T follicular helper cell (primary cell): ENCODE measurements around the gene CARD14.

Experiments
- DNase-seq: peaks from one replicate; pipeline ENCODE4 v3.0.0-alpha.2; 2020; ENCODE audit warnings: low read depth
- total RNA-seq, 2 experiments: gene quantifications; one replicate each; lab custom pipeline; 2026; lab: John Stamatoyannopoulos, UW

Gene CARD14
- total RNA-seq: 0 reads per million in 2 experiments

DNA sequence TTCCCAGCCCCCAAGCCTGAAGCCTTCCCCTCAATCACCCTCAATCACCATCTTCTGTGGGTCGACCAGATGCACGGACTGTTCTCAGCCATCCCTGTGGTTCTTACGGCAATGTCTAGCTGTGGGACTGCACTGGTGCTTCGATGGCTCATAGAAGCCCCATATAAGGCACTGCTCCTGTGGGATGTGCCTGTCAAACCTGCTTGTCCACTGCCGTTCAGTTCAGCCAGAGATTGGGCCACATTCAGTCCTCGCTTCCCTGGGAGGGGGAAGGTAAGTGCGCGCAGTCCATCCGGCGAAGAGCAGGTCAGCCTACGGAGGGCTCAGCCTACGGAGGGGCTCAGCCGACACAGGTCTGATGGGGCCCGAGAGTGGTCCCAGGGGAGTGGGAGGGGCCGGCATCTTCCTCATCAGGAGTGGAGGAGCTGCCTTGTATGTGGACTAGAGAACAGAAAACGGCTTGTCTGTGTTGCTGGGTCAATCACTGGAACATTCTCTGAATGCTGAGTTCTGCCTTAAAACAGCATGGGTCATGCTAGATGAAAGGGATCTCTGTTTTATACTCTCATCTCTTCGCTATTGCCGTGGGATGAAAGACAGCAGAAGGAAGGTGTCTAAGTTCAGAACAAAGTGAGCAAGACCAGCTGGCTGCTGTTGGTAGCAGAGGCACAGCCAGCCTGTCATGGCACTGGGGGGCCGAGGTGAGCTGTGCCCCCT, at the start of gene CARD14:
TSS of gene CARD14 (plus strand) at position 247 of the 717 bp plus-strand sequence. CDS start 11,409 bp downstream, outside the sequence.
- DNase-seq: no peak

DNA sequence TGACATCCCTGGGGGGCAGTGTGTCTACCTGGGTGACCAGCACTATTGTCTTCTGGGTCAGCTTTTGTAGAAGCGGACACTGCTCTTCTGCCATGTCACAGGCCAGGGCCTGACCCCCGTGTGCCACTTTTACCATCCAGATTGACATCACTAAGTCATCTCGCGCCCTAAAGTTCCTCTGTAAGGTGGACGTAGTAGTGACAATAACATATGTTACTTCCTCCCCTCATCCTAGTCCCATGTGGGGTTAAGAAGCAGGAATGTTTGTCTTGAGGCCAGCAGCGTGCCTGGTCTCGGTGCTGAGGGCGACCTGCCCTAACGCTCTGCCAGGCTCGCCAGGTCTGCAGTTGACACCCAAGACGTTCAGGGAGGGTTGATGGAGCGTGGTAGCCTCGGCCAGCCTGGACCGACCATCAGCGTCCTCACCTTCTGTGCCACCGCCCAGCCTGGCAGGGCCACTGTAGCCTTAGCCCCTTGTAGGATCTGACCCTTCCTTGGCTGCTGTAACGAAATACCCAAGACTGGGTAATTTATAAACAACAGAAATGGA, 47.7 kb upstream of the CARD14 start:
- DNase-seq: no peak

DNA sequence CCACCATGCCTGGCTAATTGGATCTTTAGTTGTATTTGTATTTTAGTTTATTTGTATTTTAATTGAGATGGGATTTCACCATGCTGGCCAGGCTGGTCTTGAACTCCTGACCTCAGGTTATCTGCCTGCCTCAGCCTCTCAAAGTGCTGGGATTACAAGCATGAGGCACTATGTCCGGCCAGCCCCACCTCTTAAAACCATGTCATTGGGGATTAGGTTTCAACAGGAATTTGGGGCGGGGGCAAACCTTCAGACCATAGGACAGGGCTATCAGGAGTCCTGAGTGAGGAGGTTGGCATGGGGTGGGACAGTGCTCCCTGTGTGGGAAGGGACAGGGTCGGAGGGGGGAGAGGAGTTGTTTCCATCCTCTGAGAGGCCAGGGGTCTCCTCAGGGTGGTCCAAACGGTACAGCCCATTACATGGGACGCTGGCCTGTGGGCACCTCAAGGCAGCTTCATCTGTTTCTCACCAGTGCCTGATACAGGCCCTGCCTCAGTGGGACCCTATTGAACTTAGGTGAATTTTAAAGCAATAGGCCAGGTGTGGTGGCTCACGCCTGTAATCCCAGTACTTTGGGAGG, 46.8 kb upstream of the CARD14 start:
- DNase-seq: no peak

DNA sequence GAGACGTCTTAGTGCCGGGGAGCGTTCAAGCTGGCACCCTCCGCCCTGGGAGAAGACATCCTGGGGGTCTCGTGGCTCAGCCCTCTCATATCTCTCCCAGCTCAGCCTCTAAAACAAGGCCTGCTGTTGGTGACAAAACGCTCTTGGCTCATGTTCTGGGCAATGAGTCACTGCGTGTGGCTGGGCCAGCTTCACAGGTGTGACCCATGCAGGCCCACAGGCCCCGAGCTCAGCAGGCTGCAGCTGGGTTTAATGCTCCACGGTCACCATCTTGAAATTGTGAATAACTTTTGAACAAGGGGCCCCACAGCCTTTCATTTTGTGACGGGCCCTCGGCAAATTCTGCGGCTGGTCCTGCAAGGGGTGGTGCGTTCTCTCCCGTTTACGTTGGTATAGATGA, 46.0 kb upstream of the CARD14 start:
- DNase-seq: no peak

DNA sequence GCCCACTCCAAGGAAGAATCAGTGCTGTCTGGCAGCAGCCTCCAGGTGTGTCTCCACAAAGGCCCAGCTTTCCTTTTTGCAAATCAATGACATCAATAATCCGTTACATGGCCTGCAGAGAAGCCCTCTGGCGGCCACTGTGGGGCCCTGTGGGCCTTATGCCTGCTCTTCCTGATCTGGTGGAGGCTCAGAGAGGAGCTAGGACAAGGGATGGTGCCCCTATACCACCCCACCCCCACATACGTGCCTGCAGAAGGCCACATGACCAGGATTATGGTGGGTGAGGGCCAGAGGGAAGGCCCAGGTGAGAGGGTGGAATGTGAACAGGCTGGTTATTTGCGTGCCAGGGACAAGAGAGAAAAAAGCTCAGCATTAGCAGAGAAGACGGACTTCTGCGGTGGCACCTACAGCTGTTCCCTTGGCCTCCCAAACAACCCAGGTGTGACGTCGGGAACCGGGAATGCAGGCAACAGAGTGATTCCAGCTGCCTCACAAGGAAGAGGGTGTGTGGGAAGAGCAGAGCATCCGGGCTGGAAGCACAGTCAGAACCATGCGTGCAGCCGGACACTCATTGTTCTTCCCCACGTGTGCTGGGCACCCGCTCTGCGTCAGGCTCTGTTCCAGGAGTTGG, 45.4 kb upstream of the CARD14 start:
- DNase-seq: no peak

DNA sequence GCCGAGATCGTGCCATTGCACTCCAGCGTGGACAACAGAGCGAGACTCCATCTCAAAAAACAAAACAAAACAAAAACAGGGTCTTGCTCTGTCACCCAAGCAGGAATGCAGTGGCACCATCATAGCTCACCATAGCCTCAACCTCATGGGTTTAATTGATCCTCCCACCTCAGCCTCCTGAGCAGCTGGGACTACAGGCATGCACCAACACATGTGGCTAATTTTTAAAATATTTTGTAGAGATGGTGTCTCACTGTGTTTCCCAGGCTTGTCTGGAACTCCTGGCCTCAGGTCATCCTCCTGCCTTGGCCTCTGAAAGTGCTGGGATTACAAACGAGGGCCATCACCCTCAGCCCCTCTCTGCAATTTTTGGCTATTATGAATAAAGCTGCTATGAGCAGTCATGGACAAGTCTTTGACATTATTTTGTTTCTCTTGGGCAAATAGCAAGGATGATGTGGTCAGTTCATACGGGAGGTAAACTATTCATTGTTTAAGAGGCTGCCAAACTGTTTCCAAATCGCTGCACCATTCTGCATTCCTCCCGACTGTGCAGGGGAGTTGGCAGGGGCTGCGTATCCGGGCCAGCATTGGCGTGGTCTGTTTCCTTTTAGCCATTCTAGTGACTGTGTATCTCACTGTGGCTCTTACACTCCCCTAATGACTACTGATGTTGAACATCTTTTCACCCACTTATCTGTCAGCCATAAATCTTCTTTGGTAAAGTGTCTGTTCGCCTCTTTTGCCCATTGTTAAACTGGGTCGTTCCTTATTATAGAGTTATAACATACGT, 44.0 kb upstream of the CARD14 start:
- DNase-seq: no peak

DNA sequence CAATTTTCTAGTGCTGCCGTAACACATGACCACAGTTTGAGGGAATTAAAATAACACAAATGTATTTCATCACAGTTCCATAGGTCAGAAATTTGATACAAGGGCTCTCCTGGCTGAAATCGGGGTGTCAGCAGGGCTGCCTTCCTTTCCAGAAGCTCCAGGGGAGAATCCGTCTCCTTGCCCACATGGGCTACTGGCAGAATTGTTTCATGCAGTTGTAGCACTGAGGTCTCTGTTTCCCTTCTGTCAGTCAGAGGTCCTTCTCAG, 43.4 kb upstream of the CARD14 start:
- DNase-seq: no peak

DNA sequence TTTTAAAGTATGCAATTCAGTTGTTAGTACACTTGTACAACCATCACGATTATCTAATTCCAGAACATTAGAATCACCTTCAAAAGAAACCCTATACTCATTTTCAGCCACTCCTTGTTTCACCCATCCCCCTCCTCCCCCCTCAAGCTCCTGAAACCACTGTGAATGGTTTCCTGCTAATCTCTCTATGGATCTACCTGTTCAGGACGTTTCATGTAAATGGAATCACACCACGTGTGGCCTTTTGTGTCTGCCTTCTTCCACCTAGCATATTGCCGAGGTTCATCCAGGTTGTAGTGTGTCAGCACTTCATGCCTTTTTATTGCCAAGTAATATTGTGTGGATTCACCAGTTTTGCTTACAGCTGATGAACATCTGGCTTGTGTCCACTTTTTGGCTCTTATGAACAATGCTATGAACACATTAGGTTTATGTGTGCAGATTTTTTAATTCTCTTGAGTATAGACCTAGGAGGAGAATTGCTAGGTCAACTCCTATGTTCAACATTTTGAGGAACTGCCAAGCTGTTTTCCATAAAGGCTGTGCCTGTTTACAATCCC, 40.7 kb upstream of the CARD14 start:
- DNase-seq: no peak

DNA sequence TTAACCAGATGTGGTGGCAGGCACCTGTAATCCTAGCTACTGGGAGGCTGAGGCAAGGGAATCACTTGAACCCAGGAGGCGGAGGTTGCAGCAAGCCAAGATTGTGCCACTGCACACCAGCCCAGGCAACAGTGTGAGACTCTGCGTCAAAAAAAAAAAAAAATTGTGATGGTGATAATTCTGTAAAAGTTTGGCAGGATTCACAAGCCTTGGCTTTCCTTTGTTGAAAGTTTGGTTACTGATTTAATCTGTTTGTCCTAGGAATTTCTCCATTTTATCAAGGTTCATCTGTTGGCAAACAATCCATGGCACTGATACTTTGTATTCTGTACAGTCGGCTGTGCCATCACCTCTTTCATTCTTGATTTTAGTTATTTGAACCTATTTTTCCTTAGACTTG, 38.8 kb upstream of the CARD14 start:
- DNase-seq: no peak

DNA sequence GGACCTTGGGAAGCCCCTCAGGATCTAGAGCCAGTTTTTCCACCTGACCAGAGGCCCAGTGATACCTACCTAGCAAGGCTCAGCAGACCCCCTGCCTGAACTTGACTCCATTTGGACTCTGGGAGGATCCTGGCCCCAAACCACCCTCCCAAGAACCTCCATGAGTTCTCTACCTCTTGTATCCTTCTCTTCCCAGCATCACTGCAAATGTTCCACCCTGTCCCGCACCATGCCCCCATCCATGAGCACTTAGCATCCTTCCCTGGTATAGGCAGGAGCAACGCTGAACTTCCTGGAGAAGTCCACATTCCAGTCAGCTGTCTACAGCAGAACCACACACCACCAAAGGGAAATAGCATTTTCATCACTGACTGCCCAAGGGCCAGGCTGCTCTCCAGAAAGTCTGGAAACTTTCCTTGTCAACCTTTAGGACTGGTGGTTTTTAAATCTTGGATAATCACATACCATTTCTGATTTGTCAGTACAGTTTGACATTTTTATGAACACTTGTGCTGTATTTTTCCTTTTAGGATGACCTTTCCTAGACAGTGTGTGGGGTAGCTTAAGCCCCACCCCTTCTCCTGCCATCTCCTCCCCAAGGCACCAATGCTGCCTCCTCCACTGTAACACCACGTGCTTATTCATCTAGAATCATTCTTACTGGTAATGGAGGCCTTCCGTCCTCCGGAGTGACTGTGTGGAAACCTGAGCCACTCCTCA, 36.8 kb upstream of the CARD14 start:
- no peak for DNase-seq

DNA sequence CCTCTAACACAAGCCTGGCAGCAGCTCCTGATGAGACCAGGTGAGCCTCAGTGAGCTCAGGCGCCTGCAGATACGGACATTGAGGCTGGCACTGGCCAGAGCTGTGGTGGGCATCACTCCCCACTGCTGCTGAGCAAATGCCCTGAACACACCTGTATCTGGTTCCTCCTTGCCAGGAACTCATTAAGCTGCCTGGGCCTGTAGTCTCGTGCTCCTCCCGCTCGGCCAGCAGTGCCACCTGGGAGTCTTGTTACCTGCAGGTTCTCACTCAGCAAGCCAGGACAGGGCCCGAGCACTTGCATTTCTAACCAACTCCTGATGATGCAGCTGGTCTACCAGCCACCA, 36.2 kb upstream of the CARD14 start:
- DNase-seq: no peak

DNA sequence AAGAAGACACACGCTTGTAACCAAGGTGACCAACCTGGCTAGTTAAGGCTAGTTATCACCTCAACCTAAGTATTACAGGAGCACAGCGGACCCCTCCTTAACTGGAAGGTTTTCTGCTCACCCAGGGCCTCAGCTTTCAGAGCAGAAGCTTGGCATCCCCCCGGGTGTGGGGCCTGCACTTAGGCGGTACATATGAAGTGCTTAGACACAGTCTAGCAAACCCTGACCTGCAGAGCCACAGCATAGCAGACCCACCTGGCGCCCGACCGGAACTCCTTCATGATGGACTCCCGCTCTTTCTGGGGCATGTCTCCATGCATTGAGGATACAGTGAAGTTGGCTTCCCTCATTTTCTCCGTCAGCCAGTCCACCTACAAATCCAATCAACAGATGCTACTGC, 32.7 kb upstream of the CARD14 start:
- no peak for DNase-seq

DNA sequence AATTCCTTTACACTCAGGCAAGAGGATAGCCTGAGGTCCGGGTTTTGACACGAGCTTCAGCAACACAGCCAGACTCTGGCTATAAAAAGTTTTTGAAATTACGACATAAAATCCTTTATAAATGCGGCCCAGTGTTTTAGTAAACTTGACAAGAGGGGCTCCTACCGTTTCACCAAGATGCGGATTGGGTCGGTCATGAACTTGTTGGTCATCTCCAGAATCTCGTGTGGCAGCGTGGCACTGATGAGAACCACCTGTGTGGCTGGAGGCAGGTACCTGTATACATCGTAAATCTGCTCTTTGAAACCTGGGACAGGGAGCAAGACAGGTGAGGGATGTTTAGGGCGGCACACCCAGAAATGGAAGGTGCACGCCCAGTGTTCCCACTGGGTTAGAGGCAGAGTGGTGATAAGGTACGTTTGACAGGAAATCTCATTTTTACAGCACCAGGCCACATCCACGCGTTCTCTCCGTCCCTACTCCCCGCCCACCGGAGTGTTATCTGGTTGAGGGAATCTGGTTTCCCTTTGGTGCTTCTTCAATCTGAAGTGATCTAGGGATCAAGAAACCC, 30.9 kb upstream of the CARD14 start:
- no peak for DNase-seq

DNA sequence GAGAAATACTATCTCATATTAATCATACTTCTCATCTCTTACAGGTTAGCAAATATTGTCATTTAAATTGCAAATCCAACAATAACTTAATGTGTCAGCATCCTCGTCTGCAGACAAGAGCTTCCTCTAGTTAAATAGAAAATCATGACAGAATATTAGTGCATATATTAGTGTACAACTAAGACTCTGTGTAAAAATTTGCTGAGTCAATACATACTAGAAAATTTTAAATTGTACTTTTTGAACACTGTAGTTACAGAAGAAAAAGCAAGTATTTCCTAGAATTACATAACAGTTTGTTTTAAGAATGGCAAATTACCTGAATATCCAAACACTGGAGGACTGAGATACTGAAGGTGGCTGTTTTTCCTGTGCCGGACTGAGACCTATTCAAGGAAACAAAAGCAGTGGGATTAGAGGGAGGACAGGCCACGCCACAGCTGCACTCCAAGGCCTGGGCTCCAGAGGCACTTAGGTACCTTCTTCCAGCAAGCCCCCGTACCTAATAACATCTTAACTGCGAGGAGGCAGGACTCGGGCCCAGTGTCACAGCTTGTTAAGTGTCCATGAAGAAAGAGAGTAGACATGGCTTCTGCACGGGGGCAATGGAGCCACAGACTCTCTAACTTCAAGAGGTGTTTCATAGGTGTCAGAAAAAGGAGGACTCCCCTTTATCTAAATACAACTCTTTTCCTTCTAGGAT, 28.2 kb upstream of the CARD14 start:
- no peak for DNase-seq

DNA sequence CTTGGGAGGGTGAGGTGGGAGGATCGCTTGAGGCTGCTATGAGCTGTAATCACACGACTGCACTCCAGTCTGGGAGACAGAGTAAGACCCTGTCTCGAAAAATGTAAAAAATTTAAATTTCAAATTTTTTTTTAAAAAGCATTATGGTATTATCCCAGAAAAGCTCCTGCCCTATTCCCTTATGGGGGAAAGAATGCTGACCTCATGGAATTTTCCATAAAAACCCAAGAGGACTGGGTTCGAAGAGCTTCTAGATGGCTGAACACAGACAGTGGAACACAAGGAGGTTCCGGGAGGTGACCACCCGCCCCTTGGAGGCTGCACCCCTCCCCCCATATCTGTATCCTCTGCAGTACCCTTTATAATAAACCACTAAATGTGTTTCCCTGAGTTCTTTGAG, 26.9 kb upstream of the CARD14 start:
- no peak for DNase-seq

DNA sequence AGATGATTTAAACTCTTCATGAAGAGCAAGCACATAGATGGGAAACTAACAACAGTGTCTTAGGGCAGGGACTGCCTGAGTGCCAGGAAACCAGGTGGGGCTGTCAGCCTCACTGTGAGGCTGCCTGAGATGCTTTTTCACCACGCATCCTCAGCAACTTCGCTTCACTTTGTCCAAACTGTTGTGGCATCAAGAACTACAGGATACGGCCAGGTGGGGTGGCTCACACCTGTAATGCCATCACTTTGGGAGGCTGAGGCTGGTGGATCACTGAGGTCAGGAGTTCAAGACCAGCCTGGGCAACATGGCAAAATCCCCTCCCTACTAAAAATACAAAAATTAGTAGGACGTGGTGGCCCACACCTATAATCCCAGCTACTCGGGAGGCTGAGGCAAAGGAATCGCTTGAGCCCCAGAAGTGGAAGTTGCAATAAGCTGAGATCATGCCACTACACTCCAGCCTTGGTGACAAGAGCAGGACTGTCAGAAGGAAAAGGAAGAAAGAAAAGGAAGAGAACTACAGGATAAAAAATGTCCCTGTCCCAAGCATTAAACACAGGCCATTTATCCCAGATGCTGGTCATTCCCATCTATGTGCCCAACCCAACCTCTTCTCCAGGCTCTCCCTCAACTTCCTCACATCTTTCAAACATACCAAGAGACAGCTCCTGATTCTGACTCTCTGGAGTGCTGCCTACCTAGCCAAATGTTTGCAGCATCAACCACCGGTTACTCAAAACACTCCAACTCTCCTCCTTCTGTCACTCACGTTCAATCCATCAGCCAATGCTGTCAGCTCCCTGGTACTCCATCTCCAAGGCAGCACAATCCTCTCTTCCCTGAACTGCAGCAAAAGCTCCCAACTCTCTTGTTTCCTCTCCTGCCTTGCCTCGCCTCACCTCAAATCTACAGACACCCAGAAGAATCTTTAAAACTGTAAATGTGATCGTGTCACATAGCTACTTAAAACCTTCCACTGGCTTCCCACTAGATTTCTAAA, 24.5 kb upstream of the CARD14 start:
- DNase-seq: no peak

DNA sequence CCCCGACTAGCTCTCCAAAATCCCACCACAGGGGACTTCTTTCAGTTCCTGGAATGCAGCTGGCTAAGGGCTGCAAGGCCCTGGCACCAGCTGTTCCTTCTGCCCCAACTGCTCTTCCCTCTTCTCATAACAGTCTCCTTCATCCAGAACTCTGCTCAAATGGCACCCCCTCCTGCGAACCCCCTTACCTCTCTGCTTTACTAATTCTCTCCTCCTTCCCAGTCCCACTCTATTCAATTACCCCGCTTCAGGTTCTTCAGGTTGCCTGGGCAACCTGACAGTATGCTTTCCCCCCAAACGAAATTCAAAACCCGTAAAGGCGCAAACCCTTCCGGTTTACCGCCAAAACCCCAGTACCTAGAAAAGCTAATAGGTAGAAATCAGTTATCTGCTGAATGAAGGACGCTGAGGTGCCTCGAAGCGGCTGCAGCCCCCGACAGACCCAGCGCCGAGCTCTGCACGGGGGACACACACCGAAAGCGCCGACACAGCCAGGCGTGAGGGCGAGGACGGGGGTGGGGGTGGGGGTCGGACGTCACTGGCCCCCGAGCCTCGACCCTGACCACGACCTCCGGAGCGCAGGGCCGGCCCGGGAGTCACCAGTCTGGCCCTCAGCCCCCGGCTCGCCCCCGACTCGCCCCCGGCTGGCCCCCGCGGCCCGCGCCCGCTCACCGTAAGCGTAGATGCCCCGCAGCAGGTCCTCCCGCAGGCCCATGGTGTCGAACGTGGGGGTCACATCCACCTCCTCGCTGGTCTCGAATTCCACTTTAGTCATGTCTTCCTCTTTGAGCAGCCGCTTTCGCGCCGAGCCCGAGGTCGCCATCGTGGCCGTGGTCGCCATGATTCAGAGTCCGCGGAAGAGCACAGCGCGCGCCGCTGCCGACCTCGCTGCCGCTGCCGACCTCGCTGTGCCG, 23.5 kb upstream of the CARD14 start:
- no peak for DNase-seq
